Parathyroid adenoma (tissue), 2 donors: Measurements from ENCODE around the gene PCSK6.

ENCODE experiments used
- H2AFZ ChIP-seq: fragments of 300-600 bp; sonication (generic); one replicate; pipeline ENCODE4 v1.7.0; 2017; ENCODE audit warnings: antibody characterized with exemption, mild to moderate bottlenecking
- H3K27ac ChIP-seq: fragments of 300-600 bp; sonication (generic); one replicate; pipeline ENCODE4 v1.7.0; 2017
- H3K27me3 ChIP-seq: fragments of 300-600 bp; sonication (generic); one replicate; pipeline ENCODE4 v1.7.0; 2017; ENCODE audit warnings: low read length; ENCODE audit not compliant: control insufficient read depth, insufficient read depth
- H3K36me3 ChIP-seq: fragments of 300-600 bp; sonication (generic); one replicate; pipeline ENCODE4 v1.7.0; 2017; ENCODE audit warnings: low read length; ENCODE audit not compliant: control insufficient read depth, insufficient read depth
- H3K4me1 ChIP-seq: fragments of 300-600 bp; sonication (generic); one replicate; pipeline ENCODE4 v1.7.0; 2017; ENCODE audit warnings: control low read depth
- H3K4me2 ChIP-seq: fragments of 300-600 bp; sonication (generic); one replicate; pipeline ENCODE4 v1.7.0; 2017; ENCODE audit warnings: low read length
- H3K4me3 ChIP-seq: fragments of 300-600 bp; sonication (generic); one replicate; pipeline ENCODE4 v1.7.0; 2017; ENCODE audit warnings: low read depth, low read length
- H3K79me2 ChIP-seq: fragments of 300-600 bp; sonication (generic); one replicate; pipeline ENCODE4 v1.7.0; 2017; ENCODE audit warnings: control low read depth
- H3K9ac ChIP-seq: fragments of 300-600 bp; sonication (generic); one replicate; pipeline ENCODE4 v1.7.0; 2017; ENCODE audit warnings: mild to moderate bottlenecking
- H3K9me3 ChIP-seq: fragments of 300-600 bp; sonication (generic); one replicate; pipeline ENCODE4 v1.7.0; 2017; ENCODE audit warnings: low read length; ENCODE audit not compliant: control insufficient read depth
- CTCF ChIP-seq: fragments of 300-600 bp; sonication (generic); IDR thresholded peaks from one replicate; pipeline ENCODE4 v1.7.0; 2017; ENCODE audit warnings: antibody characterized with exemption, mild to moderate bottlenecking
- donor health status: primary hyperparathyroidism.

Gene PCSK6

DNA sequence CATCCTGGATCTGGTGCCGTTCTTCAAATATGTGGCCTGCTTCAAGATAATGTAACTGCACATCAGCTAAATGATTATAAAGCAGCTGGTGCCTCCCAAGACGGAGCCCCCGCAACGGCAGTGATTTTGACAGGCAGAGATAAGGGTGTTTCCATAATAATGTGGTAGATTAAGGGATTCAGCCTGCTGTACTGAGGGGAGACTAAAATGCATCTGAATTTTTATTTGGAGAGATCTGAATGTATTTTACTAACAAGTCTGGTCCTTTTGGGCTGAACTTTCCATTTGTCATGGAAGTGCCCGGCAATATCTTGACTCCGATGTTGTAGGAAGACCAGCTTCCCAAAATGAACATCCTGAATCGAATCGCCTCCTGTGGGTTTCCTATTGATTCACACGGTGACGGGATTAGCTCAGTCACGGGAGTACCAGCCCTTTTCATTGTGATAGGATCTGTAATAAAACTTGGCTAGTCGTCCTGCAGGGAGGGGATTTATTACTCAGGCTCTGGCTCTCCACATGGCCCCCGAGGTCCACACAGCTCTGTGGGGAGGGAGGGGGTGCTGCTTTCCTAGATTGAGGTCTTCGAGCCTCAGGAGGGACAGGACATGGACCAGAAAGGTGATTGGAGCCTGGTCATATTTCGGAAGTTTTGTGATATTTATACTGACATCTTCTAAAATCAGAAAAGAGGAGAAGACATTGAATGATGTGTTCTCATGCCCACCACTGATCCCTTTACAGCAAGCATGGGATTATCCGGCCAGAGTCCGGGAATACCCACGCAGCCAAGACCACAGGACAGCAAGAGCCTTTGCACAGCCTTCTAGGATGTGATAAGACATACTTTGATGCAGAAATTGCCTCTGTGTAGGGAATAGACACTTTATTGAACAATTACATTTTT, 2.5 kb upstream of the PCSK6 start:
- Histone ChIP-seq H3K4me1 (no peaks in the 10 kb centered on the region), H3K4me3 (no peak overlapping the region), H3K27me3 (peaks cover 4% of the 10 kb centered on the region), H3K27ac (no peak overlapping the region), H3K9me3 (no peaks in the 10 kb centered on the region), H3K9ac (no peak overlapping the region), H3K4me2 (no peak overlapping the region), H3K79me2 (no peaks in the 10 kb centered on the region), H3K36me3 (no peaks in the 10 kb centered on the region), H2AFZ (no peak overlapping the region)
- no peak for TF ChIP-seq CTCF

GRCh38 chr15:101490922-101491733, 1.6 kb upstream of the PCSK6 start:
- H3K4me2 ChIP-seq, result no peak overlapping the region
- H3K4me3 ChIP-seq, result no peak overlapping the region
- no peaks in the 10 kb centered on the region for H3K4me1 ChIP-seq
- H3K9ac ChIP-seq, result no peak overlapping the region
- H2AFZ ChIP-seq, result no peak overlapping the region
- no peaks in the 10 kb centered on the region for H3K36me3 ChIP-seq
- no peak overlapping the region for H3K27ac ChIP-seq
- no peaks in the 10 kb centered on the region for H3K9me3 ChIP-seq
- H3K27me3 ChIP-seq, result peaks cover 4% of the 10 kb centered on the region
- H3K79me2 ChIP-seq, result no peaks in the 10 kb centered on the region
- TF ChIP-seq CTCF, result no peak

- H3K4me3 ChIP-seq, result no peak overlapping the region
- H3K4me1 ChIP-seq, result no peaks in the 10 kb centered on the region
- H3K27me3 ChIP-seq, result peaks cover 4% of the 10 kb centered on the region
- H3K9me3 ChIP-seq, result no peaks in the 10 kb centered on the region
- no peaks in the 10 kb centered on the region for H3K36me3 ChIP-seq
- H3K27ac ChIP-seq, result no peak overlapping the region
- H3K79me2 ChIP-seq, result no peaks in the 10 kb centered on the region
- TF ChIP-seq CTCF, result no peak
- no peak overlapping the region for H3K9ac ChIP-seq
- no peak overlapping the region for H2AFZ ChIP-seq
- no peak overlapping the region for H3K4me2 ChIP-seq
These were observed 943 bp upstream of the PCSK6 start for GRCh38 chr15:101490408-101490891.

- Histone ChIP-seq H3K4me3 (no peak overlapping the region), H2AFZ (no peak overlapping the region)
These were observed 289 bp downstream of the PCSK6 start for GRCh38 chr15:101489237-101489598.

More at GRCh38 chr15:101489237-101489598, 289 bp downstream of the PCSK6 start:
- H3K9me3 ChIP-seq, result no peaks in the 10 kb centered on the region
- peaks cover 4% of the 10 kb centered on the region for H3K27me3 ChIP-seq
- TF ChIP-seq CTCF, result no peak
- H3K9ac ChIP-seq, result no peak overlapping the region
- H3K36me3 ChIP-seq, result no peaks in the 10 kb centered on the region
- no peaks in the 10 kb centered on the region for H3K4me1 ChIP-seq
- H3K79me2 ChIP-seq, result no peaks in the 10 kb centered on the region
- no peak overlapping the region for H3K4me2 ChIP-seq
- no peak overlapping the region for H3K27ac ChIP-seq
